ENCODE data around the gene SLC22A5. TPM values are rescaled to one million over a fixed set of nuclear protein-coding genes. Genes with fewer than 3 reads are reported as not detected.
A peak's percentile ranks its signal among the peaks of the same experiment; 100 is the strongest.

The SLC22A5 gene
- total and polyA plus RNA-seq, 9 of the 15 experiments (the other 6 are each of a cell fraction or from before 2014, with no cell fraction given), result 3.0 to 16.6 (median 8.3) TPM

GRCh38 chr5:132428484-132429462, 59.3 kb downstream of the SLC22A5 start:
- FAIRE-seq, result no peak
- WGBS (ENCODE audit: insufficient coverage, low coverage, missing lambda C conversion rate), result 72% methylated on average over 9 of the region's 9 CpGs
- H3K36me3 ChIP-seq (ENCODE audit: control insufficient read depth, insufficient read depth, low read length), result no peaks in the 10 kb centered on the region
- no peaks in the 10 kb centered on the region for H4K20me1 ChIP-seq (replicated peaks; ENCODE audit: control insufficient read depth, insufficient read depth, low read length)
- H3K4me2 ChIP-seq (ENCODE audit: insufficient read depth, low read length), result no peak overlapping the region
- no peaks in the 10 kb centered on the region for H3K9me3 ChIP-seq (replicated peaks; ENCODE audit: control insufficient read depth, insufficient read depth, low read depth, low read length)
- no peak for ATAC-seq
- H3K27me3 ChIP-seq (ENCODE audit: control insufficient read depth in 2 of 2, insufficient read depth in 2 of 2, low read length in 2 of 2), result no peaks in the 10 kb centered on the region
- H3K9me1 ChIP-seq (ENCODE audit: control insufficient read depth, insufficient read depth, low read length), result peaks cover 5% of the 10 kb centered on the region
- intact Hi-C loops (cut with micrococcal nuclease) (no loop called here), in situ Hi-C loops (cut with MboI) (no loop called here)
- POLR2A ChIA-PET, result interaction anchor here (0.9 to 4.0 kb wide), 3 partner anchors 9 to 61 kb away, joined by 3 to 26 read pairs (median 5); no protein-coding TSS in a partner anchor
- H3K27ac ChIP-seq (ENCODE audit: extremely low read depth, low read depth, low read length), result no peak overlapping the region
- H3K9ac ChIP-seq (ENCODE audit: insufficient read depth in 1 of 2, low read depth in 2 of 2, low read length in 2 of 2), result 0 out of 4 replicates have a peak overlapping the region, but pooled peaks of 1 of the 2 experiments have one; percentile 31
- TF ChIP-seq ZNF324 (CRISPR knock-in tag; IDR thresholded peaks at IDR 0.05) (no peak), RBBP5 (IDR thresholded peaks at IDR 0.05; ENCODE audit: borderline replicate concordance, insufficient read depth, low read length, poor library complexity, severe bottlenecking) (peak; percentile 14), SAFB (IDR thresholded peaks at IDR 0.05; ENCODE audit: borderline replicate concordance, low read depth, low read length) (no peak), FOXA3 (CRISPR knock-in tag; conservative IDR thresholded peaks at IDR 0.05 in 1 of 2, IDR thresholded peaks at IDR 0.05 in 1 of 2) (0 out of 4 replicates have a peak, but pooled peaks of 1 of the 2 experiments have one; percentile 29), MCM7 (IDR thresholded peaks at IDR 0.05) (no peak)
- no peaks in the 10 kb centered on the region for H3K79me2 ChIP-seq (ENCODE audit: control insufficient read depth, insufficient read depth, low read length)
- CTCF ChIA-PET (ENCODE audit: low intra/inter-chr PET ratio), result no interaction called here
- H2AFZ ChIP-seq (ENCODE audit: low read depth, low read length), result no peak overlapping the region
- BruUV-seq (replicated peaks), result no TSS peak
- peaks cover 41 to 52% of the 10 kb centered on the region in 2 experiments for H3K4me1 ChIP-seq (replicated peaks in 1 of 2; ENCODE audit: control insufficient read depth in 2 of 2, insufficient read depth in 2 of 2, low read length in 2 of 2)
- H3K4me3 ChIP-seq, result no peak overlapping the region
- DNase-seq (ENCODE audit: extremely low read depth in 1 of 4, low spot score in 3 of 4), result no peak
